HG02759 (cell line): ENCODE results near the gene GPC1.
"Not testable (repeated sequence)": the region's sequence is repeated elsewhere in the genome, so short reads cannot be mapped to it uniquely, and the experiment has no call there.

ENCODE experiments used
- ATAC-seq: cut with Tn5 transposase; IDR thresholded peaks from one replicate; pipeline ENCODE4 v1.9.1; 2021; ENCODE audit warnings: mild to moderate bottlenecking, moderate library complexity; ENCODE audit not compliant: unreplicated experiment

The GPC1 gene, protein sequence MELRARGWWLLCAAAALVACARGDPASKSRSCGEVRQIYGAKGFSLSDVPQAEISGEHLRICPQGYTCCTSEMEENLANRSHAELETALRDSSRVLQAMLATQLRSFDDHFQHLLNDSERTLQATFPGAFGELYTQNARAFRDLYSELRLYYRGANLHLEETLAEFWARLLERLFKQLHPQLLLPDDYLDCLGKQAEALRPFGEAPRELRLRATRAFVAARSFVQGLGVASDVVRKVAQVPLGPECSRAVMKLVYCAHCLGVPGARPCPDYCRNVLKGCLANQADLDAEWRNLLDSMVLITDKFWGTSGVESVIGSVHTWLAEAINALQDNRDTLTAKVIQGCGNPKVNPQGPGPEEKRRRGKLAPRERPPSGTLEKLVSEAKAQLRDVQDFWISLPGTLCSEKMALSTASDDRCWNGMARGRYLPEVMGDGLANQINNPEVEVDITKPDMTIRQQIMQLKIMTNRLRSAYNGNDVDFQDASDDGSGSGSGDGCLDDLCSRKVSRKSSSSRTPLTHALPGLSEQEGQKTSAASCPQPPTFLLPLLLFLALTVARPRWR

DNA sequence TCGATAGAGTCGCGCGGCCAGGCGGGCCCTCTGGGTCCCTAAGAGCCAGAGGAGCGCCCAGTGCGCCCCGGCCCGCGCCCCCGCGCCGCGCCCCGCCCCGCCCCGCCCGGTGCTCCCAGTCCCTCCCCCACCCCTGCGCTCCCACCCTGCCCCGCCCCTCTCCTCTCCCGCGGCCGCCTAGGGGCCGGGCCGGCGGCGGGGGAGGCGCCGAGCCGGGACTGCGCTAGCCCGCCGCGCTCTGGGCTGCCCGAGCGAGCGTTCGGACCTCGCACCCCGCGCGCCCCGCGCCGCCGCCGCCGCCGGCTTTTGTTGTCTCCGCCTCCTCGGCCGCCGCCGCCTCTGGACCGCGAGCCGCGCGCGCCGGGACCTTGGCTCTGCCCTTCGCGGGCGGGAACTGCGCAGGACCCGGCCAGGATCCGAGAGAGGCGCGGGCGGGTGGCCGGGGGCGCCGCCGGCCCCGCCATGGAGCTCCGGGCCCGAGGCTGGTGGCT is at the start of gene GPC1:
TSS of gene GPC1 (plus strand) at position 207 of the 491 bp plus-strand sequence. CDS start at position 463, 256 bp downstream.
- peak; percentile 62 for ATAC-seq

DNA sequence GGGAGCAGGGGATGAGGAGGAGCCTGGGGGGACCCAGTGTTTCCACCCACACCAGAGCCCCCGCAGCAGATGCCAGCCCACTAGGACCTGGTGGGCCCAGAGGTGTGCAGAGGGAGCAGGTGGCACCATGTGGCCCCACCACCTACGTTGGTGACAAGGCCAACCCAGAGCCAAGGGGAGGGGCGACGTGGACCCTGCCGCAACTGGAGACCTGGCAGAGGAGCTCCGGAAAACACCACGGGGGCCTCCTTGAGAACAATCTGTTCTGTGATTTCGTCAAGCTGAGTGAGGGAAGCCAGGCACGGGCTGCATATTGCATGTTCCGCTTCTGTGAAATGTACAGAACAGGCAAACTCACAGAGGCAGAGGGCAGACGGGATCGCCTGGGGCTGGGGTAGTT is 49.1 kb upstream of the GPC1 start:
- ATAC-seq, result no peak

DNA sequence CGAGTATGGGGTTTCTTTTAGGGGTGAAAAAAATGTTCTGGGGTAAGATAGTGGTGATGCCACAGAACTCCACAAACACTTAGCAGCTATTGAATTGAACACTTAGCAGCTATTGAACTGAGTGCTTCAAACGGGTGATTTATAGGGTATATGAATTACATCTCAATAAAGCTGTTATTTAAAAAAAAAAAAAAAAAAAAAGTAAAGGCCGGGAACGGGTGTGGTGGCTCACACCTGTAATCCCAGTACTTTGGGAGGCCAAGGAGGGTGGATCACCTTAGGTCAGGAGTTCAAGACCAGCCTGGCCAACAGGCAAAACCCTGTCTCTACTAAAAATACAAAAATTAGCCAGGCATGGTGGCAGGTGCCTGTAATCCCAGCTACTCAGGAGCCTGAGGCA is 48.7 kb upstream of the GPC1 start:
- ATAC-seq, result not testable (repeated sequence)

DNA sequence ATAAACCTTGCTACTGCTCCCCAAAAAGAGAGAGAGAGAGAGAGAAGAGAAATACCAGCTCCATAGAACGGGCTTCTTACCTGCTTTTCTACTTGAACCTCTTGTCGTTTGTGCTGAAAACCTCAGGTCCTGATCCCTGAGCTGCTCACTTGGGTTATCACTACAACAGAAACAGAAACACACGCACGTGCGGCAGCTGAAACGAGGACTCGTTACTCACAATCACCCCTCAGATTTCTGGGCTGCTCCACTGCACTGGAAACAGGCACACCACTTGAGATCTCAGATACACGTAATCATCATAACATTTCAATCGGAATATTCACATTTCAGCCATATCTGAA is 48.2 kb upstream of the GPC1 start:
- no peak for ATAC-seq

DNA sequence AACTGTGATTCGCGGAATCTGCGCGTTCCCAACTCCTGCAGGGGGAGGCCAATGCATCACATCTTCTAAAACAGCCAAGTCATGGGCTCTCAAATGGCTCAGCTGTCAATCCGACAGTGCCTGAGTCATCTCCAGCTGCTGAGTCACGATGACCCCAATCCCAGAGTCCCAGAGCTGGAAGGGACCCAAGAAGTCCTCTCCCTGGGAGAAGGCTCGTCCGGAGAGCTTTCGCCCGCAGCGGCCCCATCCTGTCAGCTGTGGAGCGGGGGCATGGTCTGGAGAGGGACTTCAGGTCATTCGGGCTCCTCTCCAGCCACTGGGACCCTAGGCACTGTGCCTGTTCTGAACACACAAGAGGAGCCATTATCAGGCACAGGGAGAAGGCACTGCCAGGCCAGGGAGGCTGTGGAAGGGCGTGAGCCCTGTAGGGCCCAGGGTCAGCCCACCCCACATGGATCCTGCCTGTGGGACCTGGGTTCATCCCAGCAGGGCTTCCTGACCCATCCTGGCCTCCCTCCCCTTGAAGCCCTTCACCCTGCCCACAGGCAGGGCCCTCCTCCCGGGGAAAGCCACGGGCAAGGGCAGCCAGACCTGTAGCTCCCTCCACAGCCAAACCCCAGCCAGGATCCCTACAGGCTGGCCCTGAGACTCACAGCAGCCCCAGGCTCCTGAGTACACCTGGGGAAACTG is 47.6 kb upstream of the GPC1 start:
- ATAC-seq, result no peak

DNA sequence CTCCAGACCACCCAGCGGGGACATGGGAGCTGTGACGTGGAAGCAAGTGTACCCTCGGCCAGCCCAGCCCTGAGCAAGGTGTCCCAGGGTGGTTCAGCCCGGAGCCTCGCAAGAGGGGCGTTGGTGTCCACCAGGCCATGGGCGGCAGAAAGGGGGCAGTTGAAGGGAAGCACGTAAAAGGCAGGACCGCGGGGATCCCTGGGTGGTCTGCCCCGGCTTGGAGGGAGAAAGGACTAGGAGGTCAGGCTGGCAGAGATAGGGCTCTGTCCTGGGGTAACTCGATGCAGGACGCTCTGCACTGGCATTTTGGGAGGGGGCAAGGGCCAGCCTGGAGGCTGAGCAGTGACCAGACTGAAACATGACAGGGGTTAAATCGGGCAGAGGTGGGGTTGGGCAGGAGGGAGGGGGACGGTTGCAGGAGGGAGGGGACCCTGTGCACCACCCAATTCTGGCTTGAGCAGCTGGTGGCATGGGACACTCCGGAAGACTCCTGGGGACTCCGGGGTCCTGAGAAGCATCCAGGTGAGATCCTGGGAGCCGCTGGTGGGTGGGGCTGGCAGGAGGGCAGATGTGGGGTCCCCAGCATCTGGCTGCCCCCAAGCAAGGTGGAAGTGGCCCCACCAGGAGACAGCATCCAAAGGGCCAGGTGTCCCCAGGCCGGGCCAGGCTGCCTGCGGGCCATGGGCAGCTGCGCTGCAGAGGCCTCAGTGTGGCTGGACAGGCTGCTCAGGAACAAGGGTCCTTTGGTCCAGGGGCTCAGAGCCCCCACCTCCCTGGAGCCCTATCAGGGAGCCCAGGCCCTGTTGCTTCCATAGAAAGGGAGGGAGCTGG is 46.8 kb upstream of the GPC1 start:
- ATAC-seq, result no peak

DNA sequence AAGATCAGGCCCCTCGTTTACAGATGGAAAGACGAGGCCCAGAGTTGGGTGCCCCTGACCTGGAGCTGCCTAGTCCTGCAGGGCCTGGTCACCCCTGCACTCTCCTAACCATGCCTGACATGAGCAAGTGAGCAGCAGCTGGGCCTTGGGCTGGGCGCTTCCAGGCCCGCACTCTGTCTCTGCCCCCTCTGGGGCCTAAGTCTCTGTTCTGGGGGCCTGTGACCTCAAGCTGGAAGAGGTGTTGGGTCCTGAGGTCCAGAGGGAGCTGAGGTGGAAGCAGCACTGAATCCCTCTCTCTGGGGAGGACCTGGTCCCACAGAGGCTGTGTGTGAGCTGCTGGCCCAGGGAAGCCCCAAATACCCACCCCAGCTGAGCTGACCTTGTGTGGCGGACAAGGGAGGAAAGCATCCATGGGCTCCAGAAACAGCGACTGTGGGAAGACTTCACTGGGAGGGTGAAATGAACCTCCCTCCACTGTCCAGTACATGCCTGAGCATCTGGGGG is 46.1 kb upstream of the GPC1 start:
- no peak for ATAC-seq

DNA sequence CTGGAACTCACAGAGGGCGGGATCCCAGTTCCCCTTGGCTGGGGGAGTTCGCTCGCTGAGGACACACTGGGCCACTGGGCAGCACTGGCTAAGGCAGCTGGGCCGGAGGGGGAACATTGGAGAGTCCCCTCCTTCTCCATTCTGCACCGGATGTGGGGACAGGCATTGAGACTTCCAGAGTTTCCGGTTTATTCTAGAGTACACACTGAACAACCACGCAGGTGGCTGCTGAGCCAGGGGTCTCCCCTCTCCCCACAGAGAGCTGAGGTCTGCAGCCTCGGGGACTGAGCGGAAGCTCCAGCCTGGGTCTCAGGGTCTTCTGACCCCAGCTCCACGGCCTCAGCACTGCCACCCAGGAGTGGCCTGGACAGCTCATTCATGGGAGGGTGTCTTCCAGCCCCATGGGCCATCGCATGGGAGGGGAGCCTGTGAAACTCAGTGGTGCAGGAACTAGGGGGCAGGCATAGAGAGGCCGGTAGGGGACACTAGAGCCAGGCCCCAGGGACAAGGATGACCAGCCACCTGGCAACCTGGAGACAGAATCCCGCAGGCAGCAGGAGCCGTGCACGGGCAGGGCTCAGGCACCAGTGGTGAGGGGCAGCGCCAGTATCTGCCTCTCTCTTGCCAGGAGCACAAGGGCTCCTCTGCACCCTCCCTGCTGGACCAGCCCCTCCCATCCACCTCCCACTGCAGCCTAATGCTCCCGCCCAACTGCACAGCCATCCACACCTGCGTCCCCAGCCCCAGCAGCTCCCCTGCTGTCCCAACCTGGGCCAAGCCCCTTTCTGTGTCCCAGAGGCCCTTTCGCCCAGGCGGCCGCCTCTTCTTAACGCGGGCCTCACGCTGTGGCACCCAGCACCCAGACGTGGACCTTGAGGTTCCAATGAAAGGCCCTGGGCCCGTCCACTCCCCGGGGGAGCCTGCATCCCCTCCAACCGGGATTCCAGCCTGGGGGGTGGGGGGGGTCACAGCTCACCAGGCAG is 45.1 kb upstream of the GPC1 start:
- ATAC-seq, result no peak

DNA sequence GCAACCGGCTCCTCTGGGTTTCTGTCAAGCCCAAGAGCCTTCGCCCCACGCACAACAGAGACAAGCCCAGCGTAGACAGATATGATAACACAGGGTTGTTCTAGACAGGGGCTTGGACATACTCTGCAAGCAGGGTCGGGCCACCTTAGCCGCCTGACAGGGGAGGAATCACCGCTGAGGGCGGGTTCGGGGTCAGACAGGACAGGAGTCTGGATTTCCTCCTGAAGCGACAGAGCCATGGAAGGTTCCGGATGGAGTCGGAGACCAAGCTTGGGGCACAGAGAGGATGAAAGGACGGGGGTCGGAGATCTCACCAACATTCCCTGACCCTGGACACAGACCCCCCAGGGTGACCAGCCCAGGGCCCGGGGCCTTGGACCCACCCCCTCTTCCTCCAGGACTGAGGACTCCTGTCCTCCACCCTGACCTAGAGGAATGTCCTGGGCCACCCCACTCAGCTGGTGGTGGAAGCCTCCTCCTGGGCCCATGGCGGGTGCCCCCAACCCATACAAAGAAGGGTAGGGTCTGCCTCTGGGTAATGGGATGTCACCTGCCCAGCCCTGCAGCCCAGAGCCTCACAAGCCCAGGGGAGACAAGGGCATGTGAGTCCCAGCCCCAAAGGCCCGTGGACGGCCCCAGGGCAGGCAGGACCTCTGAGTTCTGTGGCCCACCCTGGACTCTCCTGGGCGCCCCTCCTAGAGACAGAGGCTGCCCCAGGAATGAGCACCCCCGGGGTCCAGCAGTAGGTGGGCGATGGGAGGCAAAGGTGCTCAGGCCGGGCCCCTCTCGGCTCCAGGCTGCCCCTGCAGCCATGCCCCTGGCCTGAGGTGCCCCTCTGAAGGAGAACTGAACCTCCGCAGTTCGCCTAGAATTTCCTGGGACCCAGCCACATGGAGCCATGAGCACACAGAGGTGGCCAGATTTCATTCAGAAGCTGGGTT is 44.1 kb upstream of the GPC1 start:
- ATAC-seq, result no peak

DNA sequence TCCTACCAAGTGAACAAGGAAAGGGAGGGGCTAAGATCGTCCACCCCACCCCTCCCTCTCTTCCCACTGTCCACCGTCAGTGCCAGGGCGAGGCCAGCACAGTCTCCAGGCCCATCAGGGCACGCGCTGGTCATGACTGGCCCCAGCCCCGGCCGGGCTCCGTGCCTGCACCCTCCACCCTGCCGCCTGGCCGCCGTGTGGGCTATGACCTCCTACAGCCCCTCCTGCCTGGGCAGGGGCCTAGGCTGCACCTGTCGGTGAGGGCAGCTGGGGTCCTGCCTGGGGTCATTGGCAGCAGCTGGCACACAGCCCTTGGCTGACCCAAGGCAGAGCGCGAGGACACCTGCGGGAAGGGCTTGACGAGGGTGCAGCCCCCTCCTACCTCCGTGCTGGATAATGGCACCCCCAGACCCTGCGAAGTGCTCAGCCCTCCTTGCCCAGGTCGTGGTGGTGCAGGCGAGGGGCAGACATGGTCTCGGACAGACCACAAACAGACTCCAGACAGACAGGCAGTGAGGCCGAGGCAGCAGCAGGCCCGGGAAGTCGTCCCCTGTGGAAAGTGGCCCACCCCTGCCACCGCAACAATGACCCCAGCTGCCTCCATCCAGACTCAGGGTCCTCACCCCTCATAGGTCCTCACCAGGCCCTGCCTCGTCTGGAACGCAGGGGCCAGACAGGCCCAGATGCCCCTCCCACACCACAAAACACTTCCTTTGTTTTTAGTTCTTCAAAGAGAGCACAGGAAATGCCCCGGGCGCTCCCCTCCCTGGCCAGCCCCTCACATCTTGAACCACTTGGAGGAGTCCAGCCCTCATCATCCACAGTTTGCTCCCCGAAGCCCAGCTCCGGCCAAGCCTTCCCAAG is 43.1 kb upstream of the GPC1 start:
- no peak for ATAC-seq

DNA sequence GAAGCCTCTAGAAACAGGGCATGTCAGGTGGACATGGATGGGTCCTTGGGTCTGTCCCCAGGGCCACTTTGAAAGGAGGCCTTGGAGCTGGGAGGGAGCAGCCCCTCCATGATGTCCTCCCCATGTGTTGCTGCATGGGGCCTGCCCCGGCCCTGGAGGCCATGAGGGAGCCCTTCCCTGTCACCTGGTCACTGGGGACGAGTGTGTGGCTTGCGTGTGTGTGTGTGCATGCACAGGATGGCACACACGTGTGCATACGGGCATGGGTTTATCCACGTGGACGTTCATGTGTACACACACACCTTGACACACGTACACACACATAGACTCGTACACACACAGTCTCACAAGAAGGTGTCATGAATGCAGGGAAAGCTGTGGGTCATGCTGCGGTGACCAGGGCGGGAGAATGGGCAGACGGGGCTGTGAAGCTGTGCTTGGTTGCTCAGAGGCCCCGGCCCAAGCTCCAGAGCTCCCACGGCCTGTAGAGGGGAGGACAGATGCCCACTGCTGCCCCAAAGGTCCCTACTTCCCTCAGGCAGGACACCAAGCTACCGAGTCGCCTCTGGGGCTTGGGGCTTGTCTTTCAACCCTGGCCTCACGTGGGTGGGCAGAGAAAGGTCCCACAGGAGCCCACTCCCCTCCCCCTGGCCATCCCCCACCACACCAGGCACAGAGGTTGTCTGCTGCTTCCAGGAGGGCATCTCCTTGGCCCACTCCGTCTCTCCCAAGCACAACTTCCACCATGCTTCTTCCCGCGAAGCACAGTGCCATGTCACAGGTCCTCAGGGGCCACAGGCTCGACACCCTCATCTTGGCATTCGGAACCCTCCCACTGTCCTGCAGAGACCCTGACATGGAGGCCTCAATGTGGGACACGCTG is 42.3 kb upstream of the GPC1 start:
- ATAC-seq, result no peak

DNA sequence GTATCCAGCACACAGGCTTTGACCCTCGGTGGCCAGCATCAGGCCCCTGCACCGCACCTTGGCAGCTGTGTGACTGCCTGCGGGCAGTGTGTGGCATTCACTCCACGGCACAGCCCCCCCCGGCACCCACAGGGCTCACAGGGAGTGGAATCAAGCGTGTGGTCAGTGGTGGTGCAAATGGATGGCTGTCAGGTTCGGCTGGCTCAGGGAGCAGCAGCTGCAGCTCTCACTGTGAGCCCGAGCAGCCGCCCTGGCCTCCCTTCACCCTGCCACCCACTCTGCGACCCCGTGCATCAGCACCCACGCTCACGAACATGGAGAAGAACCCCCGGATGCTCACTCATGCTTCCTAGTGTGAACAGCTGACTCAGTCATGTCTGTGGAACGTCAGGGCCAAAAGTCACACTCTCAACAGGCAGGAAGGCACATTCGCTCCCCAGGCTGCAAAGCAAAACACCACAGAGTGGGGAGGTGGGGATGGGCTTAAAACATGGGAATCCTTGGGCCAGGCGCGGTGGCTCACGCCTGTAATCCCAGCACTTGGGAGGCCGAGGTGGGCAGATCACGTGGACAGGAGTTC is 41.5 kb upstream of the GPC1 start:
- ATAC-seq, result no peak

DNA sequence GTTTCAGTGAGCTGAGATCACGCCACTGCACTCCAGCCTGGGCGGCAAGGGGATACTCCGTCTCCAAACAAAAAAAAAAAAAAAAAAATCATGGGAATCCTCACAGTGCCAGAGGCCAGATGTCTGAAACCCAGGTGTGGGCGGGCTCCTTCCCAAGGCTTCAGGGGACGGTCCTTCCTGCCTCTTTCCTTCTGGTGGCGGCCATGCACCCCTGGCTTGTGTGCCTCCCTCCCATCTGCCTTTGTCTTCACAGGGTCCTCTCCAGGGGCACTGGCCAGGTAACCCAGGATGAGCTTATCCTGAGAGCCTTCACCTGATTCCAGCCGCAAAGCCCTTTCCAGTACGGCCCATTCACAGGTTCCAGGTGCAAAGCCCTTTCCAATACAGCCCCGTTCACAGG is 40.9 kb upstream of the GPC1 start:
- ATAC-seq, result no peak

DNA sequence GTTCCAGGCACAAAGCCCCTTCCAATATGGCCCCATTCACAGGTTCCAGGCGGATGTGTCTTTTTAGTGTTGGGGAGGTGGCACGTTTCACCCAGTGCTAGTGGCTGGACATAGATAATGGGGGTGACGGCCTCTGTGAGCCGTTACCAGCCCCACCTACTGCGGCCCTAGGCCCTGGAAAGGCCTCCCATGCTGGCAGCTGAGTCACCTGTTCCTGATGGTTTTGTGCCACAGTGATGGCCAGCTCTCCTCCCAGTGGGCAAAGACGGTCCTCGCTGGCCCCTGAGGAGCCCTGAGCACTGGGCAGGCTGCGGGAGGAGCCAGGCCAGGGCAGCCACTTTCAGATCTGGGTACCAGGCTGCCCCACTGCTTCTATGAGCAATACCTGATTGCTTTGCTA is 40.0 kb upstream of the GPC1 start:
- ATAC-seq, result no peak

DNA sequence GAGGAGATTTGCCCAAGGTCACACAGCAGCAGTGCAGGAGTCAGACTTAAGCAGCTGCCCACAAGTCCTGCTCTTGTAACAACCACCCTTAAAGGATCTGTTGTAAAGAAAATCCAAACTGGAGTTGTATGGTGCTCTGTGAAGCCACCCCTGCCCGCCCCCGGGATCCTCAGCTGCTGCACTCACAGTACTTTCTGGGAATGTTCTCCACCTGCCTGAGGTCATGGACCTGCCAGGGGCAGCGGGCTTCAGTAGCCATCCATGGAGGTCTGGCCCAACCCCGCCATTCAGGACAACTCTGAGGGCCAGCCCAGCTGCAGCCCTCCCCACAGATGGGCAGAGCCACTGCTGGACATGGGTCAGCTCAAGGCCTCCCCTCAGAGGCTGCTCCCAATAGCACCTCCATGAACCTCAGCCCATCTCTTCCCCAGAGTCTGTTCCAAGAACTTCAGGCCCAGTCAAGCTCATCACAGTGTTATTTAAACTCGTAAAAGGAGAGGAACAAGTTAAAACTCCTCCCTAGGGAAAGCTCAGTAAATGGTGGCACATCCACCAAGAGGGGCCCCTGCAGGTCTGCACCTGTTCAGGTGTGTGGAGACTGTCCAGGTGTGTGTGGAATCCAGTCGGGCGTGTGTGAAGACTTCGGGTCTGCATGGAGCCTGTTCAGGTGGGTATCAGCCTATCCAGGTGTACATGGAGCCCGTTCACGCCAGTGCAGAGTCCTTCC is 39.4 kb upstream of the GPC1 start:
- ATAC-seq, result no peak
